Transverse colon (tissue), 3 donors: ENCODE data around the gene DGAT2.

ENCODE experiments used
- CTCF ChIP-seq, 5 experiments: fragments of 200-600 bp in 3 of 5; fragments of 450-650 bp in 2 of 5; sonication (generic) in 3 of 5; IDR thresholded peaks; 1 replicate in 2 of 5; 2 replicates in 3 of 5; pipeline ENCODE4 v1.5.1; 2016 to 2017; ENCODE audit warnings: antibody characterized with exemption in 5 of 5, inconsistent platforms in 3 of 5, mild to moderate bottlenecking in 2 of 5, moderate library complexity in 1 of 5
- EP300 ChIP-seq: sonication (generic); formaldehyde crosslinking; IDR thresholded peaks from one replicate; pipeline ENCODE4 v1.6.1; 2017; ENCODE audit warnings: antibody characterized with exemption, low read depth

GRCh38 chr11:75793966-75794365 lies 25.4 kb downstream of the DGAT2 start:
- TF ChIP-seq CTCF (IDR thresholded peaks at IDR 0.05) (no peak), EP300 (no peak)
